ENCODE measurements around the gene NR2E1. TPM values are rescaled to one million over a fixed set of nuclear protein-coding genes. Genes with fewer than 3 reads are reported as not detected.

The NR2E1 gene
- total RNA-seq, 2 donors from 2014 or later: not detected

- Histone ChIP-seq H3K9me3 (ENCODE audit: control insufficient read depth, low read length) (no peaks in the 10 kb centered on the region), H3K9ac (ENCODE audit: extremely low read depth, low read length, poor library complexity, severe bottlenecking) (no peak overlapping the region), H3K27me3 (ENCODE audit: control insufficient read depth, insufficient read depth, low read length, poor library complexity, severe bottlenecking) (peaks cover 99% of the 10 kb centered on the region), H3K4me1 (ENCODE audit: control insufficient read depth, insufficient read depth, low read length) (peaks cover 13% of the 10 kb centered on the region), H3K4me3 (ENCODE audit: low read length) (no peak overlapping the region), H3K36me3 (ENCODE audit: control insufficient read depth, insufficient read depth, low read length) (no peaks in the 10 kb centered on the region), H3K27ac (ENCODE audit: low read depth, low read length) (no peak overlapping the region)
- 1% methylated on average over 5 of the region's 5 CpGs; no CpG with 5 or more reads in 1 of the 2 experiments for WGBS, 2 experiments (ENCODE audit: insufficient coverage in 1 of 2, insufficient read length in 1 of 2)
- Mint-ChIP-seq H3K4me3 (no peak overlapping the region), H3K4me1 (peaks cover 20% of the 10 kb centered on the region), H3K36me3 (ENCODE audit: low read depth) (no peaks in the 10 kb centered on the region), H3K27ac (no peak overlapping the region), H3K27me3 (ENCODE audit: insufficient read depth) (peaks cover 100% of the 10 kb centered on the region), H3K9me3 (no peaks in the 10 kb centered on the region)
- DNase-seq: no peak
- TF ChIP-seq CTCF (conservative IDR thresholded peaks at IDR 0.05): no peak
Measured at GRCh38 chr6:108159981-108160380, 5.8 kb upstream of the NR2E1 start.

- Mint-ChIP-seq H3K27me3 (ENCODE audit: insufficient read depth) (peaks cover 99% of the 10 kb centered on the region), H3K9me3 (no peaks in the 10 kb centered on the region), H3K36me3 (ENCODE audit: low read depth) (no peaks in the 10 kb centered on the region), H3K4me3 (no peak overlapping the region), H3K27ac (no peak overlapping the region), H3K4me1 (peaks cover 25% of the 10 kb centered on the region)
- H3K9ac ChIP-seq (ENCODE audit: extremely low read depth, low read length, poor library complexity, severe bottlenecking): no peak overlapping the region
- H3K36me3 ChIP-seq (ENCODE audit: control insufficient read depth, insufficient read depth, low read length): no peaks in the 10 kb centered on the region
- peaks cover 15% of the 10 kb centered on the region for H3K4me1 ChIP-seq (ENCODE audit: control insufficient read depth, insufficient read depth, low read length)
- no peak overlapping the region for H3K27ac ChIP-seq (ENCODE audit: low read depth, low read length)
- H3K4me3 ChIP-seq (ENCODE audit: low read length): no peak overlapping the region
- WGBS, 2 experiments (ENCODE audit: insufficient coverage in 1 of 2, insufficient read length in 1 of 2): 13 to 14% methylated on average over 2 to 3 of the region's 3 CpGs
- H3K27me3 ChIP-seq (ENCODE audit: control insufficient read depth, insufficient read depth, low read length, poor library complexity, severe bottlenecking): peaks cover 100% of the 10 kb centered on the region
- no peak for DNase-seq
- no peak for TF ChIP-seq CTCF (conservative IDR thresholded peaks at IDR 0.05)
- H3K9me3 ChIP-seq (ENCODE audit: control insufficient read depth, low read length): no peaks in the 10 kb centered on the region
Measured at GRCh38 chr6:108161724-108162282, 4.0 kb upstream of the NR2E1 start.

- Histone ChIP-seq H3K27ac (ENCODE audit: low read depth, low read length) (no peak overlapping the region), H3K4me1 (ENCODE audit: control insufficient read depth, insufficient read depth, low read length) (peaks cover 14% of the 10 kb centered on the region), H3K36me3 (ENCODE audit: control insufficient read depth, insufficient read depth, low read length) (no peaks in the 10 kb centered on the region), H3K9ac (ENCODE audit: extremely low read depth, low read length, poor library complexity, severe bottlenecking) (no peak overlapping the region), H3K9me3 (ENCODE audit: control insufficient read depth, low read length) (no peaks in the 10 kb centered on the region), H3K27me3 (ENCODE audit: control insufficient read depth, insufficient read depth, low read length, poor library complexity, severe bottlenecking) (peaks cover 100% of the 10 kb centered on the region), H3K4me3 (ENCODE audit: low read length) (no peak overlapping the region)
- H3K27me3 Mint-ChIP-seq (ENCODE audit: insufficient read depth): peaks cover 99% of the 10 kb centered on the region
- no peaks in the 10 kb centered on the region for H3K36me3 Mint-ChIP-seq (ENCODE audit: low read depth)
- WGBS, 2 experiments (ENCODE audit: insufficient coverage in 1 of 2, insufficient read length in 1 of 2): 8 to 17% methylated on average over 5 to 6 of the region's 6 CpGs
- H3K4me3 Mint-ChIP-seq: no peak overlapping the region
- peaks cover 29% of the 10 kb centered on the region for H3K4me1 Mint-ChIP-seq
- DNase-seq: peak; percentile 67
- H3K27ac Mint-ChIP-seq: no peak overlapping the region
- H3K9me3 Mint-ChIP-seq: no peaks in the 10 kb centered on the region
- peak; percentile 48 for TF ChIP-seq CTCF (conservative IDR thresholded peaks at IDR 0.05)
Measured at GRCh38 chr6:108163267-108163643, 2.6 kb upstream of the NR2E1 start.
